Activated naive CD8-positive, alpha-beta T cell treated with anti-CD3 and anti-CD28 coated beads for 36 hours (primary cell): ENCODE results near the gene DHRS7. TPM values are rescaled to one million over a fixed set of nuclear protein-coding genes. Genes with fewer than 3 reads are reported as not detected.
A peak's percentile ranks its signal among the peaks of the same experiment; 100 is the strongest.

Source experiments
- DNase-seq: peaks from one replicate; pipeline ENCODE4 v3.0.0; 2021
- H3K27ac Mint-ChIP-seq: one replicate; pipeline ENCODE4 v1.8.0; 2022; ENCODE audit warnings: mild to moderate bottlenecking, moderate library complexity, mixed read lengths
- H3K27me3 Mint-ChIP-seq: one replicate; pipeline ENCODE4 v1.8.0; 2022; ENCODE audit warnings: mild to moderate bottlenecking, mixed read lengths
- H3K36me3 Mint-ChIP-seq: one replicate; pipeline ENCODE4 v1.8.0; 2021; ENCODE audit warnings: mild to moderate bottlenecking, mixed read lengths
- H3K4me1 Mint-ChIP-seq: one replicate; pipeline ENCODE4 v1.8.0; 2021; ENCODE audit warnings: mixed read lengths
- H3K4me3 Mint-ChIP-seq: one replicate; pipeline ENCODE4 v1.8.0; 2022; ENCODE audit warnings: mild to moderate bottlenecking, moderate library complexity, mixed read lengths
- H3K9me3 Mint-ChIP-seq: one replicate; pipeline ENCODE4 v1.8.0; 2022; ENCODE audit warnings: mixed read lengths
- total RNA-seq, 2 experiments: library from RNA; stranded (reverse); gene quantifications; one replicate each; pipeline ENCODE4 v1.2.3, GENCODE V29; 2021

DHRS7 gene
- total RNA-seq, 2 experiments from 2014 or later, result 61.1 to 63.8 TPM

DNA sequence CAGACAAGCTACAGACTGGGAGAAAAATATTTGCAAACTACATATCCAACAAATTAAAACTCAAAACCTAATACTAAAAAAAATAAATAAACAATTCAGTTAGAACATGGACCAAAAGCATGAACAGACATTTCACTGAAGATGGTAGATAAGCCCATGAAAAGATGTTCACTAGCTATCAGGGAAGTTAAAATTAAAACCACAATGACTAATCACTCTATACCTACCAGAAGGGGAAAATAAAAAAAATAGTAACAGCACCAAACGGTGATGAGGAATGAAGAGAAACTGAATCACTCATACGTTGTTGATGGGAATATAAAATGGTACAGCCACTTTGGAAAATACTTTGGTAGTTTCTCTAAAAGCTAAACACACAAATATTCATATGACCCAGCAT lies 31.1 kb upstream of the DHRS7 start:
- Mint-ChIP-seq H3K27me3 (peaks cover 1% of the 10 kb centered on the region), H3K9me3 (peaks cover 13% of the 10 kb centered on the region), H3K27ac (peak overlapping the region; percentile 16), H3K36me3 (peaks cover 5% of the 10 kb centered on the region), H3K4me3 (no peak overlapping the region), H3K4me1 (peaks cover 12% of the 10 kb centered on the region)
- no peak for DNase-seq

DNA sequence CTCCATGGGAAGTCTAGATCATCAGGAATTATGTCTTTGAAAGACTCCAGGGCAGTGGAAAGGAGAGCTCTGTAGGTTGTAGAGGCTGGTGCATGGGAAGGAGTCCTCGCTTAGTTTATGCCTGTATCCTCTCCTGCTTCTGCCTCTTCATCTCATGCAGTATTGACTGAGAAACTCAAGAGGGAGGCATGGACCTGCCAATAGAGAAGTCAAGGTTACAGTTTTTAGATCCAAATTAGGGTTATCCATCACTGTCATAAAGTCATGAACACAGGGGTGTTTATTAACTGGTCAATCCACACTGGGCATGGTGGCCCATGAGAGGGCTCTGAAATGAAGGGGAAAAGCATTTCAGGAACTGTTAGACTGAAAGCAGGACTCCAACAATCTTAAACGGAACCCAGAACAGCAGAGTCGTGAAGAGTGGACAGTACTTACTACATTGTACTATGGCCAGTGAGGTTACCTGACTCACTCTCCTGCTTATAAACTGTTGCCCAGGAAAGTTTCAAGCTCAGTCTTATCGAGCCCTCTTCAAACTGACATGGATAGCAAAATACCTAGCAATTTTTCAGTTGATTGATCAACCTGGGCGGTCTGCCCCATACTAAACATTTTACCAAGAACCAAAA lies 30.1 kb upstream of the DHRS7 start:
- peaks cover 12% of the 10 kb centered on the region for H3K9me3 Mint-ChIP-seq
- peaks cover 5% of the 10 kb centered on the region for H3K36me3 Mint-ChIP-seq
- DNase-seq, result no peak
- no peaks in the 10 kb centered on the region for H3K27me3 Mint-ChIP-seq
- H3K4me3 Mint-ChIP-seq, result no peak overlapping the region
- peaks cover 12% of the 10 kb centered on the region for H3K4me1 Mint-ChIP-seq
- no peak overlapping the region for H3K27ac Mint-ChIP-seq

DNA sequence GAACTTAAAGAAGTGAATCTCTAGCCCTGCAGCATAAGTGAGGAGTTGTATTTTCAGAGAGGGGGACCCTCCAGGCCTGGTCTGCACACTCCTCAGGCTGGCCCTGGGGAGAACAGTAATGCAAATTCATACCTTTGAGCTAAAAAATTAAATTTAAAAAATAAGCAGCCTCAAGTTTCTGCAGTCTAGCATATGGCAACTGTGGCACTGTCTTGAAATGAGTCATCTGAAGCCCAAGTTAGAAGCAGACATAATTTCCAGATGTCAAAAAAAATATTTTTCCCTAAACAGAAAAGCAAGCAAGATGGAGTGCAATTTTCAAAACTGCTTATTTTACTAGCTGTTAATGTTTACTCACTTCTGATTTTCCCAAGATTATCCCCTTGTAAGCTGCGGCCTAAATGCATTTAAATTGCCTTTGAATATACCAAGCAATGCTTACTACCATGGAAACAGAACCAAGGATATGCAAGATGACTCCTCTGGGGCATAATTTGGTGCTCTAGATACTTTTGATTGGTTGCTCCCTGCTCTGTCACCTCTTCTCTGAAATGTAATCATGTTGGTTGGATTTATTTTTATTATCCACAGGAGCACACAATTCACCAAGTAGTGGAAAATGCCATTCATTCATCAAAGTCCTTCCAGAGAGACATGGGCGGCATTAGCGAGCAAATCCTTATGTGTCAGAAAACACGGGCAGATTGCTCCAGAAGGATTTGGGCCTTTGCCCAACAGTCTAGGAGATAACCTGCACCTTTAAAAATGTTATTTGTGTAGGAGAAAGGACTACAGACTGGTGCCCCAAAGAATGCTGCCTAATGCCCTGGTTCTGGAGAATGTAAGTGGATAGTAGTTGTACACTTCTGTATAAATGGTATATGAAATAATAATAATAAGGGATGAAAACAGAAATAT lies 25.0 kb upstream of the DHRS7 start:
- Mint-ChIP-seq H3K36me3 (no peaks in the 10 kb centered on the region), H3K4me3 (no peak overlapping the region), H3K27me3 (no peaks in the 10 kb centered on the region), H3K4me1 (no peaks in the 10 kb centered on the region), H3K27ac (no peak overlapping the region), H3K9me3 (no peaks in the 10 kb centered on the region)
- DNase-seq, result no peak

DNA sequence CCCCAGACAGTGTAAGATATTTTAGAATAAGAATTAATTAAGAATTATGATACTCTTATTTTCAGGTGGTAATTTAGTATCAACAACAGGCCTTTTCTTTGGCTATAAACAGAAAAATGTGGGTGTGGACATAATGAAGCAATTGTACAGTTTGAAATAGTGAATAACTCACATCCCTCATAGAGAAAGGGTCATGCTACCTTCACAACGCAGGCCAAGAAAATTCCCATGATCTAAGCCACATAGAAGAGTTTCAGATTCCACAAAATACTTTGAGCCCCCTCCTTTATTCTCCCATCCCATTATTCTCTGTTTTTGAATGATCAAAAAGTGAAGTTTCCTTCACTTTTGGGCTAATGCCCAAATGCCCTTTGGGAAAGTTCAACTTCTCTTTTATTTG lies 23.5 kb upstream of the DHRS7 start:
- no peaks in the 10 kb centered on the region for H3K36me3 Mint-ChIP-seq
- H3K4me3 Mint-ChIP-seq, result no peak overlapping the region
- DNase-seq, result no peak
- H3K9me3 Mint-ChIP-seq, result no peaks in the 10 kb centered on the region
- H3K27ac Mint-ChIP-seq, result no peak overlapping the region
- H3K4me1 Mint-ChIP-seq, result peaks cover 6% of the 10 kb centered on the region
- H3K27me3 Mint-ChIP-seq, result no peaks in the 10 kb centered on the region

DNA sequence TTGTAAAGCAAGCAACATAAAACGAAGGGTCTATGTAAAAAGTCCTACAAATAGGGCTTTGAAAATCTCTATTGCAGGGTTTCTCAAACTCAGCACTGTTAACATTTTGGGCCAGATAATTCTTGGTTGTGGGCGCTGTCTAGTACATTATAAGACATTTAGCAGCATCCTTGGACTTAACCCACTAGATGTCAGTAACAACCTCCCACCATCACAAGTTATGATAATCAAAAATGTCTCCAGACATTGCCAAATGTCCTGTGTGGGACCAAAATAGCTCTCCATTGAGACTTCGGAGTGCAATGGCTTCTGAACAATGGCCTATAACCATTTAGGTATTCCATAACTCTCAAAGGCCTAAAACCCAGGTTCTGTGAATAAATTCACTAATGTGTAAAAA lies 22.9 kb upstream of the DHRS7 start:
- no peak for DNase-seq
- Mint-ChIP-seq H3K4me1 (peaks cover 12% of the 10 kb centered on the region), H3K9me3 (no peaks in the 10 kb centered on the region), H3K27me3 (no peaks in the 10 kb centered on the region), H3K27ac (no peak overlapping the region), H3K36me3 (no peaks in the 10 kb centered on the region), H3K4me3 (no peak overlapping the region)

DNA sequence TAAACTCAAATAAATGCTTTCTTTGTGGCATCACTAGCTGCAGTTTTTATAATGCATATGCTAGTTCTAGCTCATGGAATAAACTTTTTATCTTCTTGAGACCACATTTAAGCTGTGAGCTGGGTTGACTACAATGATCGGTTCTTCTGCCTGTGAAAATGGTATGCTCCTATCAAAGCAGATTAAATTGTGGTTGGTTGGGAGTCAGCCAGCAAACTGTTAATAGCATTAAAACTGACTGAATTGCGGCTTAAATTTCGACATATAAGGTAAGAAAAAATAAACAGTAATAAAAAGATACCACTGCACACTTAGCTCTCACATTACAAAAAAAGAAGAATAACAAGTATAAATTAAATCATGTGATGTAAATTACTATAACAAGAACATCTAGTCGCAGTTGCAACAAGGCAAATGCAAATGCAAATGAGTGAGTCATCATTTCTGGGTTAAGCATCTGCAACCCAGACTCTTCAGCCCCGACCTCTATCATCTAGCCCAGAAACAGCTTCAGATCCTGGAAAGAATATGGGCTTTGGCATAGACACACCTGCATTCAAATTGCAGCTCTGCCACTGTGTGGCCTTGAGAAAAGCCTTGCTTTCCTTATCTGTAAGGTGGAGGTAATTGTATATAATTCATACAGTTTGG lies 19.8 kb upstream of the DHRS7 start:
- Mint-ChIP-seq H3K27ac (no peak overlapping the region), H3K4me1 (peaks cover 16% of the 10 kb centered on the region), H3K36me3 (no peaks in the 10 kb centered on the region), H3K9me3 (peaks cover 1% of the 10 kb centered on the region), H3K4me3 (no peak overlapping the region), H3K27me3 (no peaks in the 10 kb centered on the region)
- DNase-seq, result no peak

DNA sequence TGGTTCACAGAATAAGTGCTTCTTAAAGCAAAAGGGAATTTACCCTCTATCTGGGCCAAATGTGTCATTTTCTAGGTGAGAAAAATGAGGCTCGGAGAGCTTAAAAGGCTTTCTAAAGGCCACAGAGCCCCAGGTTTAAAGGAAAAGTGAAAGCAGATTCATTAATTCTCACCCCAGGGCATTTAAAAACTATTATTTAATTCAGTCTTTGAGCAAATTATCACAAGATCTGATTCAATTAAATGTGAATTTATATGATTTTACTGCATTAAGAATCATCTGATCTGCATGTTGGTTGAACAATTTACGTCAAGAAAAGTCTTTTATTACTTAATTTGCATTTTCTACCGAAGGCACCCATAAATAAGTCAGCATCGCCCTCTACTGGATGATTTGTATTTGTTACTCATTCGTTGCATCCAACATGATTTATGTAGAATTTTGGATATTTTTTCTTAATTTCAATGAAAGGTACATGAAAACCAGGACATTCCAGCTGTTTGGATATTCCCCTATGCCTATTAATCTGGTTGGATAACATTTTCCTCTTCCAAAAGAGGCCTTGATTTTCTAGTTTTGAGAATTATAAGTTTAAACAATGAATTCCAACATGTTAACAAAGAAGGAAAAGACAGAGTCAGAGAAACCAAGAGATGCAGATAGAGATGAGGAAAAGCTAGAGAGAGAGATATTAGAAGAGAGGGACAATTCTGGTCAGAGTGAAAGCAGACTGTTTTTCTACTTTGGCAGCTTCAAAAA lies 19.1 kb upstream of the DHRS7 start:
- H3K36me3 Mint-ChIP-seq, result no peaks in the 10 kb centered on the region
- H3K27ac Mint-ChIP-seq, result peak overlapping the region; percentile 88
- peaks cover 4% of the 10 kb centered on the region for H3K9me3 Mint-ChIP-seq
- H3K27me3 Mint-ChIP-seq, result no peaks in the 10 kb centered on the region
- H3K4me3 Mint-ChIP-seq, result peak overlapping the region; percentile 76
- no peak for DNase-seq
- H3K4me1 Mint-ChIP-seq, result peaks cover 21% of the 10 kb centered on the region

DNA sequence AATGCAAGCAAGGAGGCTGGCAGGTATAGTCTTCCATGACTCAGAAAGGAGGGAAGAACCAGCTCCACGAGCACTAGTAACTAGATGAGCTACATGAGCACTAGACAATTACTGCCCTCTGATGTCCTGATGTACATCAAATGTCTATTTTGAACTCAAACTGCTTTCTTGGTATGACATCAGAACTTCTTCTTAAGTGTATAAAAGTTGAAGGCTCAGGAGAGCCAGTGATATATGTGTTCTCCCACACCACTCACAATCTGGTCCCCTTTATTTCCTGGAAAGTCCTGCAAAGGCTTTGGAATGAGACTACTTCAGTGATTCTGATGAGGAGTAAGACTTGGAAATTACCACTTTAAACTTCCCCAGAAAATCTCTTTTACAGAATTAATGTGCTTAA lies 18.5 kb upstream of the DHRS7 start:
- Mint-ChIP-seq H3K27ac (peak overlapping the region; percentile 88), H3K27me3 (no peaks in the 10 kb centered on the region), H3K36me3 (no peaks in the 10 kb centered on the region), H3K4me3 (peak overlapping the region; percentile 76), H3K4me1 (peaks cover 22% of the 10 kb centered on the region), H3K9me3 (peaks cover 4% of the 10 kb centered on the region)
- DNase-seq, result no peak

DNA sequence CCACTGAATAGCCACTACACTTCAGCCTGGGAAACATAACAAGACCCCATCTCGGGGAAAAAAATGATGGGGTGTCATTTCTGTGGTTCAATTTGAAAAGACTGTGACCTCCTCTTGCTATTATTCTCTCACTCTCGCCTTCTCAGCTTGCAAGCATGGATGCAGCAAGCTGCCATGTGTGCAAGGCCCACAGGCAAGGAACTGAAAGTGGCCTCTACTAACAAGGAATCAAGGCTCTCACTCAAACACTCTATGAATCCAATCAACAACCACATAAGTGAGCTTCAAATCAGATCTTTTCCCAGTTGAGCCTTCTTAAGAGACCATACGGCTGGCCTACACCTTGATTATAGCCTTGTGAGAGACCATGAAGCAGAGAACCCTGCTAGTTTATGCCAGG lies 17.9 kb upstream of the DHRS7 start:
- Mint-ChIP-seq H3K4me1 (peaks cover 22% of the 10 kb centered on the region), H3K27ac (peak overlapping the region; percentile 8), H3K9me3 (peaks cover 4% of the 10 kb centered on the region)

DNA sequence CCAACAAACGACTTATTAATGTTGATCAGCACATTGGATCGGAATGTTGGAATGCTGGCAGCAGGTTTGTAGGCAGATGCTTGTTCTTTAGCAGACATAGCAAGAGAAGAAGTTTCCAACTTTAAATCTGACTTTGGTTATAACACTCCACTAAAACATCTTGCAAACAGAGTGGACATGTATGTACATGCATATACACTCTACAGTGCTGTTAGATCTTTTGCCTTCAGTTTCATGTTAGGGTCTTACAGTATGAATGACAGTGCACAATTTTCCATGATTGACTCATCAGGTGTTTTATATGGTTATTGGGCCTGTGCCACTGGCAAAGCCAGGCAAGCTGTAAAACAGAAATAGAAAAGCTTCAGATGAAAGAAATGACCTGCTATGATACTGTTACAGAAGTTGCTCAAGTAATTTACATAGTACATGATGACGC lies 14.3 kb upstream of the DHRS7 start:
- H3K4me3 Mint-ChIP-seq, result no peak overlapping the region
- no peaks in the 10 kb centered on the region for H3K27me3 Mint-ChIP-seq
- no peak for DNase-seq
- no peaks in the 10 kb centered on the region for H3K36me3 Mint-ChIP-seq
- H3K9me3 Mint-ChIP-seq, result peaks cover 5% of the 10 kb centered on the region
- H3K27ac Mint-ChIP-seq, result no peak overlapping the region
- peaks cover 21% of the 10 kb centered on the region for H3K4me1 Mint-ChIP-seq

More for the DNA sequence above, 17.9 kb upstream of the DHRS7 start:
- Mint-ChIP-seq H3K4me3 (no peak overlapping the region), H3K36me3 (no peaks in the 10 kb centered on the region), H3K27me3 (no peaks in the 10 kb centered on the region)
- DNase-seq, result no peak

DNA sequence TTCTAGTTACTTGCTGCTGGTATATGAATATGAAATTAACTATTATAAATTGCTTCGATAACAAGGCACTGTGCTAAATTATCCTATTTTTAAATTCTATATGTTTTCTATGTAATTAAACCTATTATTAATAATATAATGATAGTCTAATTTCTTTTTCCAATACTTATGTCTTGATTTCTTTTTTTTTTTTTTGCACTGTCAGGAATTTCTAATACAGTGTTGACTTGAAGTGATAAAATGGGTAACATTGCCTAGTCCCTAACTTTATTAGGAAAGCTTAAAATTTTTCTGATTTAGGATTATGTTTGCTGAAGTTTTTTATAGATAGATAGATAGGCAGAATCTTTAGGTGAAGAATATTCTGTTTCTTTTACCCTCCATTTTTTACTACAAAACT lies 13.6 kb upstream of the DHRS7 start:
- Mint-ChIP-seq H3K4me1 (peaks cover 17% of the 10 kb centered on the region), H3K9me3 (peaks cover 5% of the 10 kb centered on the region), H3K36me3 (no peaks in the 10 kb centered on the region), H3K27me3 (no peaks in the 10 kb centered on the region), H3K27ac (no peak overlapping the region), H3K4me3 (no peak overlapping the region)
- no peak for DNase-seq

DNA sequence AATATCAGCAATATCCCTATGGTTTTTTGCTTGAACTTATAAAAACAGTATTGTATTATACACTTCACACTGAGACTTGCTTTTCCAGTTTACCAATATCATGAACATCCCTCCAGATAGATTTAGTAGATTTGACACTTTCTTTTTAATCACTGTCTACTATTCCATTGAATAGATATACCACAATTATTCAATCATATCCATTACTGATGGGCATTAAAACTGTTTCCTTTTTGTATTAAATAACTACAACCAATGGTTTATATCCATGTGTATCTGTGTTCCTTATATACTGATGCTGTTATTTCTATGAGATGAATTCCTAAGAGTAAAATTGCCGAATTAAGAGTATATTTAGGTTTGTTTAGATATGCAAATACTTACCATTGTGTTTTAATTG lies 13.0 kb upstream of the DHRS7 start:
- H3K4me3 Mint-ChIP-seq, result no peak overlapping the region
- H3K27me3 Mint-ChIP-seq, result no peaks in the 10 kb centered on the region
- peaks cover 11% of the 10 kb centered on the region for H3K4me1 Mint-ChIP-seq
- peaks cover 5% of the 10 kb centered on the region for H3K9me3 Mint-ChIP-seq
- no peak overlapping the region for H3K27ac Mint-ChIP-seq
- H3K36me3 Mint-ChIP-seq, result no peaks in the 10 kb centered on the region
- DNase-seq, result no peak

DNA sequence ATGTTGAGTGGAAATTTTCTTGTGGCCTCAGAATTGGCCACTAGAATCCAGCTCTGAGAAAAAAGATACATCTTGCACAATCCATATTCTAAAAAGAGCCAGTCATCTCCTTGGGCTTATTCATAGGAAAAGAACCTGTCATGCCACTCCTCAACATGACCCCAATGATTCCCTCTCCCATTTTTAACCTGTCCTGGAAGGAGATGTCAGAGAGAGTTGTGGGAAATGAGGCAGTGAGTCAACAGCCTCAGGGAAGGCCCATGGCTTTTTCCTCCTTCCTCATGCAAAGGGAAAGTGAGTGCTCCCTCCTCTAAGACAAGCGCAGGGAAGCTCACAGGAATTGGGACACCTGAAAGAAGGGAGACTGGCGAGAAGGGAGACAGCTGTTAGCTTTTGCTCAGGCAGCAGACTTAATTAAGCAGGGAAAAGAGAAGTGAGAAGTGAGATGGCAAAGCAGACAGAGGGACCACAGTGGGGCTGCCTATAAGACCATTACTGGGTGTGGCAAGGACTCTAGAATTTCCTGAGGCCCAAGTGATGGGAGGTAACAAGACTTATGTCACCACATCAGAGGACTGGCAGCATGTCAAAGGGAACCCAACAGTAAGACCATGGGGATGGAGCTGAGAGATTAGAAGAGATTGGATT lies 10.2 kb upstream of the DHRS7 start:
- no peaks in the 10 kb centered on the region for H3K27me3 Mint-ChIP-seq
- no peak overlapping the region for H3K4me3 Mint-ChIP-seq
- peaks cover 4% of the 10 kb centered on the region for H3K9me3 Mint-ChIP-seq

More for the DNA sequence above, 10.2 kb upstream of the DHRS7 start:
- Mint-ChIP-seq H3K36me3 (no peaks in the 10 kb centered on the region), H3K27ac (no peak overlapping the region), H3K4me1 (peaks cover 9% of the 10 kb centered on the region)
- no peak for DNase-seq
